ENCODE measurements around the gene PARVA. TPM values are rescaled to one million over a fixed set of nuclear protein-coding genes. Genes with fewer than 3 reads are reported as not detected.
A peak's percentile ranks its signal among the peaks of the same experiment; 100 is the strongest.

The PARVA gene
- total RNA-seq, 2 donors from 2014 or later: 55.9 to 58.1 TPM

DNA sequence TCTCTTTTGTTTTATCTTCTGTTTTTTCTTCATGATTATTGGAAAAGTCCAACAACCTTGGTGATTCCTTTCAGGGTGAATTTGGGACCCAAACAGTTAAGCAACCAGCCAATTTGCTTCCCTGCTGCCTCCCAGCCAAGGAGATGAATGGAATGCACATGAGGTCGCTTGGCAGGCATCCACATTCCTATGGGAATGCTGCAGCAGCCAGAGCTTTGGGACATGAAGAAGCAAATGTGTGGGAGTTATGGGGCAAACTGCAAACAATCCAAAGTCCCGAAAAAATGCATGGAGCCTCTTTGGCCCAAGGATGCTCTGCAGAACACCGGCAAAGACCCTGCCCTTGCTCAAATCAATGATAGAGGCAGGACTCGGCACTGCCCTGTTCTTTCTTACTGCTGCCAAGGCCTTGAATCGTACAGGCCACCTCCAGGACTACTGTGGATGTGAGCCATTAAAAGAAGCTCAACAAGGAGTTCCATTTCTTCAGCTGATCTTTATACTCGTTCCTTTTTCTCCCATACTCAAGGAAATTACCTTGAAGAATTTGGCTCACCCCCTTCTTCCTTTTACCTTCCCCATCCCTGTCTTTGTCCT, 179.5 kb downstream of the PARVA start:
- TF ChIP-seq, protein P1, sequence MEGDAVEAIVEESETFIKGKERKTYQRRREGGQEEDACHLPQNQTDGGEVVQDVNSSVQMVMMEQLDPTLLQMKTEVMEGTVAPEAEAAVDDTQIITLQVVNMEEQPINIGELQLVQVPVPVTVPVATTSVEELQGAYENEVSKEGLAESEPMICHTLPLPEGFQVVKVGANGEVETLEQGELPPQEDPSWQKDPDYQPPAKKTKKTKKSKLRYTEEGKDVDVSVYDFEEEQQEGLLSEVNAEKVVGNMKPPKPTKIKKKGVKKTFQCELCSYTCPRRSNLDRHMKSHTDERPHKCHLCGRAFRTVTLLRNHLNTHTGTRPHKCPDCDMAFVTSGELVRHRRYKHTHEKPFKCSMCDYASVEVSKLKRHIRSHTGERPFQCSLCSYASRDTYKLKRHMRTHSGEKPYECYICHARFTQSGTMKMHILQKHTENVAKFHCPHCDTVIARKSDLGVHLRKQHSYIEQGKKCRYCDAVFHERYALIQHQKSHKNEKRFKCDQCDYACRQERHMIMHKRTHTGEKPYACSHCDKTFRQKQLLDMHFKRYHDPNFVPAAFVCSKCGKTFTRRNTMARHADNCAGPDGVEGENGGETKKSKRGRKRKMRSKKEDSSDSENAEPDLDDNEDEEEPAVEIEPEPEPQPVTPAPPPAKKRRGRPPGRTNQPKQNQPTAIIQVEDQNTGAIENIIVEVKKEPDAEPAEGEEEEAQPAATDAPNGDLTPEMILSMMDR (IDR thresholded peaks at IDR 0.05): no peak
- H3K27ac ChIP-seq: peak overlapping the region; percentile 29 to 60
- H3K4me3 ChIP-seq: no peak overlapping the region
- no peaks in the 10 kb centered on the region for H3K36me3 ChIP-seq
- no peaks in the 10 kb centered on the region for H3K27me3 ChIP-seq
- H3K4me1 ChIP-seq: peaks cover 0 to 20% of the 10 kb centered on the region in 2 donors
- peaks cover 0 to 3% of the 10 kb centered on the region in 2 donors for H3K9me3 ChIP-seq
- peak; percentile 73 for DNase-seq (ENCODE audit: low spot score)

DNA sequence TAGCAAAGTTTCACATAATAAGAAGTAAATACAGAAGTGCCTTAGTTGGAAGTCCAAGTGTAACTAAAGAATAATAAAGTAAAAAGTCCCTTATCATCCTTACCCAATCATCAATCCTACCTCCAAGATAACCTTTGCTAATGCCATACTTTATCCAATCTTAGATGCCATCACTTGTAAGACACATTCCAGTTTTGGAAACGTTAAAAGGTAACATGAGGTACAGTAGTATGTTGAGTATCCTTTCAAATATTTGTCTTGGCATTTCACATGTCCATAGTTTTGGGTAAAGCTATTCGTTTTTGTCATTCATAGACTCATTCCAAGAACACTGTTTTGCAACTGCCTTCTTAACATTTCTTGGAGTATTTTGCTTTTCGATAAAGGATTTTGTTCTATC, 181.6 kb downstream of the PARVA start:
- no peak overlapping the region for H3K4me3 ChIP-seq
- TF ChIP-seq, protein P1 (IDR thresholded peaks at IDR 0.05): no peak

DNA sequence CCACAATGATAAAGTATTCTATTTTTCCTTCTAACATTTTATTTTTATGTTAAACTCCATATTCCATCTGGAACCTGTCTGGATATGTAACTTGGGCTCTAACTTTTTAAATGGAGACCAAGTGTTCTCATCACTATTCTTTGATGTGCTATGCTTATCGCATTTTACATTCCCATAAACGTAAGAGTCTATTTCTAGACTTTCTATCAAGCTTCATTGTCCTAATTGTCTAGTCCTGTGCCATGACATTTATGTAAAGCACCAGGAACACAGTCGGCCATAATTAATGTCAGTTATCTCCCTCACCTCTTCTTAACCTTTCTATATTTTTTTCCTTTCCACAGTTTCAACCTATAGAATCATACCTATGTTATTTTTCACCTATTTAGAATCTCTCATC, 183.0 kb downstream of the PARVA start:
- TF ChIP-seq, protein P1 (IDR thresholded peaks at IDR 0.05): no peak
- Histone ChIP-seq H3K4me1 (peaks cover 0 to 20% of the 10 kb centered on the region in 2 donors), H3K27me3 (no peaks in the 10 kb centered on the region), H3K4me3 (no peak overlapping the region), H3K27ac (peak overlapping the region; percentile 1 to 70), H3K9me3 (no peaks in the 10 kb centered on the region), H3K36me3 (no peaks in the 10 kb centered on the region)
- no peak for DNase-seq (ENCODE audit: low spot score)

More for the DNA sequence above, 181.6 kb downstream of the PARVA start:
- Histone ChIP-seq H3K27me3 (no peaks in the 10 kb centered on the region), H3K9me3 (peaks cover 0 to 2% of the 10 kb centered on the region in 2 donors), H3K36me3 (no peaks in the 10 kb centered on the region), H3K4me1 (peaks cover 0 to 20% of the 10 kb centered on the region in 2 donors), H3K27ac (no peak overlapping the region)
- no peak for DNase-seq (ENCODE audit: low spot score)

DNA sequence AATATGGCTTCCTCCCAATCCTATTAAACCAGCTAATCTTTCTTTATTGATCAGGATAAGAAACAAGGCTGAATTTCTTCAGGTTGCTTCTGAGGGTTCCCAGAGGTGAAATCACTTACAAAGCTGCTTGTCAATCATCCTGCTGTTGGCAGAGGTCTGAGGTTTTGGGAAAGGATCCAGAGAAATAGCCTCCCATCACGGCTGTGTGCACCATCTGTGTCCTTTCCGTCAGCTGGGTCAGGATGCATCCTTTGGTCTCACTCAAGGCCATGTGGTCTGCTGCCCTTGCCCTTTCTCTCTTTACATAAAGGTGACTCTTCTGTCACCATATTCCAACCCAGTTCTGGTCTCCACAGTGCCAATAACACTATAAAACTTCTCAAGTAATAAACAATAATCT, 183.5 kb downstream of the PARVA start:
- Histone ChIP-seq H3K9me3 (no peaks in the 10 kb centered on the region), H3K4me3 (no peak overlapping the region)
- TF ChIP-seq, protein P1 (IDR thresholded peaks at IDR 0.05): no peak

DNA sequence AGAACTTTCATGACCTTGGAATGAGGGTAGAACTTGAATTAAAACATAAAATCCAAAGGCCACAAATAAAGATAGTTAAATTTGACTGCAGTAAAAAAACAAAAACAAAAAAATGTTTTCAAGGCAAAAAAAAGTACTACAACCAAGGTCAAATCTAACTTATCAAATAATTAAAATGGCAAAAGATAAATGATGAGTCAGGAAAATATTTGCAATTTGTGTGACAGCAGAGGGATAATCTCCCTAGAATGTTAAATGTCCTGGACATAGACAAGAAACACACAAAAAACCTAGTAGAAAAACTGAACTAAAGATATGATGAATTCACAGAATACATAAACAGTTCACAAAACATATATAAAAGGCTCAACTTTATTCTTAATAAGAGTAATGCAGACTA, 186.6 kb downstream of the PARVA start:
- H3K27me3 ChIP-seq: no peaks in the 10 kb centered on the region
- no peak for DNase-seq (ENCODE audit: low spot score)
- H3K27ac ChIP-seq: no peak overlapping the region
- no peak overlapping the region for H3K4me3 ChIP-seq
- peaks cover 0 to 5% of the 10 kb centered on the region in 2 donors for H3K9me3 ChIP-seq
- TF ChIP-seq, protein P1 (IDR thresholded peaks at IDR 0.05): no peak
- no peaks in the 10 kb centered on the region for H3K36me3 ChIP-seq
- no peaks in the 10 kb centered on the region for H3K4me1 ChIP-seq

More for the DNA sequence above, 183.5 kb downstream of the PARVA start:
- H3K36me3 ChIP-seq: no peaks in the 10 kb centered on the region
- DNase-seq (ENCODE audit: low spot score): peak; percentile 23
- peaks cover 0 to 16% of the 10 kb centered on the region in 2 donors for H3K4me1 ChIP-seq
- no peaks in the 10 kb centered on the region for H3K27me3 ChIP-seq
- peak overlapping the region; percentile 1 to 70 for H3K27ac ChIP-seq

DNA sequence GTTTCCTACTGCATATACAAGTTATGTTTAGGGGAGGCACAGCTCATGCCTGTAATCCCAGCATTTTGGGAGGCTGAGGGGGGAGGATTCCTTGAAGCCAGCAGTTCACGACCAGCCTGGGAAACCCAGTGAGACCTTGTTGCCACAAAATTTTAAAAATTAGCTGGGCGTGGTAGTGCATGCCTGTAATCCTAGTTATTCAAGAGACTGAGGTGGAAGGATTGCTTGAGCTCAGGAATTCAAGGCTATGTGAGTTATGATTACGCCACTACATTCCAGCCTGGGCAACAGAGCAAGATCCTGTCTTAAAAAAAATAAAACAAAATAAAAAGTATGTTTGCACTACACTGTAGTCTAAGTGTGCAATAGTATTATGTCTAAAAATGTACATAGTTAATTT, 188.0 kb downstream of the PARVA start:
- Histone ChIP-seq H3K27me3 (no peaks in the 10 kb centered on the region), H3K27ac (no peak overlapping the region), H3K9me3 (peaks cover 0 to 5% of the 10 kb centered on the region in 2 donors), H3K36me3 (no peaks in the 10 kb centered on the region), H3K4me3 (no peak overlapping the region), H3K4me1 (no peaks in the 10 kb centered on the region)
- DNase-seq (ENCODE audit: low spot score): no peak
- TF ChIP-seq, protein P1 (IDR thresholded peaks at IDR 0.05): no peak

Data from right atrium auricular region (tissue), 2 donors.